Measurements from ENCODE around the gene KCNQ1. TPM values are rescaled to one million over a fixed set of nuclear protein-coding genes. Genes with fewer than 3 reads are reported as not detected.

The KCNQ1 gene
- total and polyA plus RNA-seq, 8 donors, result 7.1 to 37.7 (median 9.9) TPM

DNA sequence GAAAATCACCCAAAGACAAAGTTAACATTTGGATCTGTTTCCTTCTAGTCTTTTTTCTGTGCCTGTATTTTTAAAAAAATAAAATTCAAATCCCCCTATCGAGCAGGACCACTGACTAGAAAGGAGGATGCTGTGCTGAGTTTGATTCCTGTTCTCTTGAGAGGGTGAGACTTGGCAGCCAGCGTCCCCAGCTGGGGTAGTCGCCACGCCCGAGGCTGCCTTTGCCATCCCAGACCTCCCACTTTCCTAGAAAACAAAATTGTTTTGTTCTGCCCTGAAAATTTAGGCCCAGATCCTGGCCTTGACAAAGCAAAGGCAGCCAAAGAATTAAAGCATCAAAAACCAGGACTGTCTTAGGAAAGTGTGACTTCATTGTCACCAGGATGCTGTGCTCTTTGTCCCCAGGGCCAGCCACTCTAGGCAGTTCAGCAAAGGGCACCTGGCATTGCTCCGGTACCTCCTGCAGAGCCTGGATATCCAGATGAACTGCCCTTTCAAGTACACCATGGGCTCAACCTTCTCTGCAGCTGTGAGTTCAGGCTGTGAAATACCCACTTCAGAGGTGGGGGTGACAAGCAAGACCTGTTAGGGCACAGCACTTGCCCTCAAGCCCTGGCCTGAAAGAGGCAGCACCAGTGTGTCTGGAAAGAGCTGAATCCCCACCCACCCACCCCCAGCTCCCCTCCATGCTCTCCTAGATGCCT lies 210.4 kb downstream of the KCNQ1 start:
- DNase-seq, result no peak
- Histone ChIP-seq H3K27me3 (no peaks in the 10 kb centered on the region), H3K4me1 (no peaks in the 10 kb centered on the region), H3K9me3 (peaks cover 0 to 33% of the 10 kb centered on the region in 2 donors), H3K27ac (no peak overlapping the region), H3K4me3 (no peak overlapping the region), H3K36me3 (no peaks in the 10 kb centered on the region)
- intact Hi-C loops (cut with DNase I), result no loop called here
- ATAC-seq, result no peak
- TF ChIP-seq, protein P1, sequence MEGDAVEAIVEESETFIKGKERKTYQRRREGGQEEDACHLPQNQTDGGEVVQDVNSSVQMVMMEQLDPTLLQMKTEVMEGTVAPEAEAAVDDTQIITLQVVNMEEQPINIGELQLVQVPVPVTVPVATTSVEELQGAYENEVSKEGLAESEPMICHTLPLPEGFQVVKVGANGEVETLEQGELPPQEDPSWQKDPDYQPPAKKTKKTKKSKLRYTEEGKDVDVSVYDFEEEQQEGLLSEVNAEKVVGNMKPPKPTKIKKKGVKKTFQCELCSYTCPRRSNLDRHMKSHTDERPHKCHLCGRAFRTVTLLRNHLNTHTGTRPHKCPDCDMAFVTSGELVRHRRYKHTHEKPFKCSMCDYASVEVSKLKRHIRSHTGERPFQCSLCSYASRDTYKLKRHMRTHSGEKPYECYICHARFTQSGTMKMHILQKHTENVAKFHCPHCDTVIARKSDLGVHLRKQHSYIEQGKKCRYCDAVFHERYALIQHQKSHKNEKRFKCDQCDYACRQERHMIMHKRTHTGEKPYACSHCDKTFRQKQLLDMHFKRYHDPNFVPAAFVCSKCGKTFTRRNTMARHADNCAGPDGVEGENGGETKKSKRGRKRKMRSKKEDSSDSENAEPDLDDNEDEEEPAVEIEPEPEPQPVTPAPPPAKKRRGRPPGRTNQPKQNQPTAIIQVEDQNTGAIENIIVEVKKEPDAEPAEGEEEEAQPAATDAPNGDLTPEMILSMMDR (IDR thresholded peaks at IDR 0.05), result no peak

DNA sequence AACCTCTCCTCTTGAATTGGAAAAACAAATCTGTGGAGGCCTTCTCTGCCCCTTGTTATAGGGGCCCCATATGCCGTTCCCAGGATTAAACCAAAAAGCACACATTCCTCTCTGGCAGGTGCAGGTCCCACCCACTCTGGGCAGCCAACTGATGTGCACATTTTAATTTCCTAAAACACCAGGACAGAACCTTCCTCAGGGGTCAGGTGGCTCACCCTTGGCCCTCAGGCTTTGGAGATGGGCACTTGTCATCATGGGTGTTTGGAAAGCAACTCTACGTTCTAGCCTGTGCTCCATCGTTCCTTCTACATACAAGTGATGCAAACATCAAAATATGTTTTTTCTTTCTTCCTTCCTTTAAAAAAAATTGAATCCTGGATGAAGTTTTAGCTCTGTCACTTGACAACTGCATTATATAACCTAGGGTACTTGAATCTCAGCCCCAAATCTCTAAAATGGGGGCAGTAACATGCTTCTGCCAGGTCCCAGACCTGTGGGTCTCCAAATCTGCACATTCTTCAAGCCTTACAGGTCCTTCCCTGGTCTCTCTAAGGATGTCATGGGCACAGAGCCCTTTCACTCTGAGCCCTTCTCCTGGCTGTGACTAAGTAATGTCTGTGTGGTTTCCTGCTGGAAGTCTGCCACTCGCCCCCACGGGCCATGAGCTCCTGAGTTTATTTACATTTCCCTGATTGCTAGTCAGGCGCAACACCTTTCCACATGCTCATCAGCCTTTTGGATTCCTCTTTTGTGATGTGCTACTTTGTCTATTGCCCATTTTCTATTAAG lies 211.2 kb downstream of the KCNQ1 start:
- Histone ChIP-seq H3K4me3 (no peak overlapping the region), H3K36me3 (no peaks in the 10 kb centered on the region), H3K27ac (no peak overlapping the region), H3K9me3 (peaks cover 0 to 33% of the 10 kb centered on the region in 2 donors), H3K4me1 (no peaks in the 10 kb centered on the region), H3K27me3 (no peaks in the 10 kb centered on the region)
- DNase-seq, result peak in 2 of 4 donors; percentile 13 to 44
- TF ChIP-seq, protein P1 (IDR thresholded peaks at IDR 0.05), result no peak
- peak; percentile 60 for ATAC-seq
- intact Hi-C loops (cut with DNase I), result no loop called here

DNA sequence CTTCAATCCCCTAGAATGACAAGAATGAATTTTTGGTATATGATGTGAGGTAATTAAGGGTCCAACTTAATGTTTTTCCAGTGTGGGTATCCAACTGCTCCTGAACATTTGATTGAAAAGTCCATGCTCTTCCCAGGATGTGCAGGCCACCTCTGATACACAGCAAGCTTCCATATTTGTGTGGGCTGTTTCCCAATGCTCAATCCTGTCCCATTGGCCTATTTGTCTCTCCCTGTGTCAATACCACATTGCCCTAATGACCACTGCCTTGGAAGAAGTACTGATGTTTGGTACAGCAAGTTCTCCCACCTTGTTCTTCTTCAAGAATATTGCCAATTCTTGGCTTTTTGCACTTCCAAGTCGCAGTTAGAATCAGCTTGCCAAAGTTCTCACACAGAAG lies 212.1 kb downstream of the KCNQ1 start:
- H3K4me1 ChIP-seq, result no peaks in the 10 kb centered on the region
- no peak overlapping the region for H3K4me3 ChIP-seq
- intact Hi-C loops (cut with DNase I), result no loop called here
- H3K27me3 ChIP-seq, result no peaks in the 10 kb centered on the region
- no peak for ATAC-seq
- peaks cover 0 to 29% of the 10 kb centered on the region in 2 donors for H3K9me3 ChIP-seq
- DNase-seq, result no peak
- TF ChIP-seq, protein P1 (IDR thresholded peaks at IDR 0.05), result no peak
- no peak overlapping the region for H3K27ac ChIP-seq
- H3K36me3 ChIP-seq, result peaks cover 0 to 2% of the 10 kb centered on the region in 2 donors

DNA sequence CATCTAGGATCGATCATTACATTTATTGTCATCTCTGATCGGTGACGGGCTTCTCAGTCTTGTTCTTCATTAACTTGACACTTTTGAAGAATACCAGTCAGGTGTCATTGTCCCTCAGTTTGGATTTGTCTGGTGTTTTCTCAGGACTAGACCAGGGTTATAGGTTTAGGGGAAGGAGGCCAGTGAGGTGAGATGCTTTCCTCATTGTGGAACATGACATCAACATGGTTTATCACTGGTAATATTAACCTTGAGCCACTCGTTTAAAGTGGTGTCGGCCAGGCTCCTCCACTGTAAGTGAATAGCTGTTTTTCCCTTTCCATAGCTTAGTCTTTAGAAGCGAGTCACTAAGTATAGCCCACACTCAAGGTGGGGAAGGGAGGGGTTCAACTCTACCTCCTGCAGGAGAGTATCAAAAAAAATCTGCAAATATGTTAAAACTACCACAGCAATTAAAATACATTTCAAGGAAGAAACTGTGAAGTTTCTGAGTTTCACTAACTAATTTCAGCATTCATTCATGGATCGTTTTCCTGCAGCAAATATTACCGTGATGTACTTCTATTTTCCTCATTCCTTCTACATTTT lies 213.0 kb downstream of the KCNQ1 start:
- H3K27ac ChIP-seq, result no peak overlapping the region
- no peaks in the 10 kb centered on the region for H3K27me3 ChIP-seq
- ATAC-seq (no peak), DNase-seq (no peak)
- intact Hi-C loops (cut with DNase I), result no loop called here
- peaks cover 0 to 22% of the 10 kb centered on the region in 2 donors for H3K9me3 ChIP-seq
- H3K4me3 ChIP-seq, result no peak overlapping the region
- TF ChIP-seq, protein P1 (IDR thresholded peaks at IDR 0.05), result no peak
- H3K4me1 ChIP-seq, result no peaks in the 10 kb centered on the region
- H3K36me3 ChIP-seq, result peaks cover 0 to 11% of the 10 kb centered on the region in 2 donors
